HG03521 (cell line): ENCODE measurements around the gene CYP2R1.
"Not testable (repeated sequence)": the region's sequence is repeated elsewhere in the genome, so short reads cannot be mapped to it uniquely, and the experiment has no call there.

Source experiments
- ATAC-seq: cut with Tn5 transposase; IDR thresholded peaks from one replicate; pipeline ENCODE4 v1.9.1; 2021; ENCODE audit warnings: mild to moderate bottlenecking, moderate library complexity; ENCODE audit not compliant: unreplicated experiment

The CYP2R1 gene

DNA sequence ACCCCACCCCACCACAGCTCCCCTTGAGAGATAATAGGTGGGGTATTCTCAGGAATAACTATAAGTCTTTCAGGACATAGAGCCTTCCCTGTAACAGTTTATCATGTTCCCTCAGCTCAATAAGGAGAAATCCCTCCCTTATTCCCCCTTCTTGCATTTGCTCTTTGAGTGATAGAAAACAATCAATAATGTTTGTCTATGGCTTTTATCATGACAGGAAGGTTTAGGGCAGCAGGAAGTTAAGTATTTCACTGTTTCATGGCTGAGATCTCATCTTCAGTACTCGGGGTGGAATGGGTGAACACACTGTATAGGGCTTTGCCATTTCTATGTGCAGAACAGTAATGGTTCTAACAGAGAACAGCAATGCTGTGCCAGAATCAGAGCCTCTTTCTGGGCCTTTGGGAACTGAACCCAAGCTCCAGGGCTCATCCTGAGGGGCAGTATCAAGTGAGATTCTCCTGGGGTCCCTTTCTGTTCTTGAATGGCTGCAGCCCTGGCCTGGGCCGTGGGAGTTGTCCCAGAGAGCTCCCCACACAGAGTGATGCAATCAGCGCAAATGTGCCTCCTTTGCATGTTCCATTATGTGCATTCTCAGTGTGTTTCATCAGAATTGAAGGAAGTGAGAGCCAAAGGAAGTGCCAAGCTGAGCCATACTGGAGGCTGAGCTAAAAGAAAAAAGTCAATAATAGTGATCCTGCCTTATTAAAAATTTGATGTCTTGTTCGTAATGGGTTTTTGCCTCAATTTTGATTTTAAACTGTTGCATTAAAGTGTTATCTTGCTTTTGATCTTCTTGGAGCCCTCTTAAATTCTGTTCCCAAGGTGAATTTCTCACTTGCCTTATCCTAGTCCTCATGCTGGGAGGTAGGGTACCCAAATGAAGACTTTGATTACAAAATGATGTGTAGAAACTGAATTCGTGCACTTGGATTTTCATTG is 2.9 kb upstream of the CYP2R1 start:
- ATAC-seq, result no peak

DNA sequence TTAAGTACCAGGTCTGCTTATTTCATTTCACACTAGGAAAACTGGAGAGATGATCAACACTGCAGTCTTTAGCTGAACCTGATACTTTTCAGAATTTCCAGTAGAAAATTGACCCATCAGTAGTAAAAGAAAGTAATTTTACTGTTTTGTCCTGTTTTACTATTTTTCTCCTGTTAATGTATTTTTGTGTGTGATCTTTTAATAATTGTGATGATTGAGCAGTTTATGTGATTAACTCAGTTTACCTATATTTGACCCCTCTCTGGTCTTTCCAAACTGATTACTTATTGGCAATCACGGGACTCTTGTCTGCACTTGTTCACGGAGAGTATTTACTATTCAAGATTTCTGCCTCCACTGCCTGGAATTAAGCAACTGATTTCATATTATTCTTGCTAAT is 546 bp upstream of the CYP2R1 start:
- no peak for ATAC-seq

DNA sequence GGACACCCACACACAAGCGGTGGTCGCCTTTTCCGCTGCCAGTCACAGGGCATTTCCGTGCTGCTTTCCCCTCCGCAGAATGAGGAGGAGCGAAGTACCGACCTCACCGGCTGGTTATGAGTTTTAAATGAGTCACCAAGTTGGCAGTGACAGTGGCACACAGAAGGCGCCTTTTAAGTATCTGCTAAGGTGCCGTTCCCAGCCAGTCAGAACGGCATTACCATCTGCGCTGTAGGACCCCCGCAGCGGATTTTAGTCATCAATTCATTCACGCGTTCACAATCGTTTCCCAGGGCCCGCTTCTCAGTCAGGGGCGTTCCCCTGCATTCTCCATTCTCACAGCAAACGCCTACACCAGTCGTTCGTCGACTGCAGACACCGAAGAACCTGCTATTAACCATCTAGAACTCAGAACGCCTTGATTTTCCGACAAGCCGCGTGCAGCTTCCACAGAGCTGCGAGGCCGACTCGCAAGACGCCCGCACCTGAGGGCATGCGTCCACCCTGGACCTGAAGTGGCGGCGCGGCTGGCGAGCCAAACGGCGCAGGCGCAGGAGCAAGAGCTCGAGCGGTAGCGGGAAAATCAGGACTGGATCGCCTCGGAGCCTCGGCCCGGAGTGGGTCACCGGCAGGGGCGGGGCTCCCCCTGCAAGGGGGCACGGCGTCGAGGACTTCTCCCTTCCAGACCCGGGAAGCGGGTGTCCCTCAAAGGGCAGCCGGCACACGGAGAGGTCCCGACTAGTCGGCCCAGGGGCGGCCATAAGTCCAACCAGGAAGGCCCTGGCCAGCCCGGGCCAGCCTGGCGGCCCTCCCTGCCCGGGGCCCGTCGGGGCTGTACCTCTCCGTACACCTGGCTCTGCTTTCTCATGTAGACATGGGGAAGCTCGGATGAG is 642 bp downstream of the CYP2R1 start:
- ATAC-seq, result peak; percentile 45

DNA sequence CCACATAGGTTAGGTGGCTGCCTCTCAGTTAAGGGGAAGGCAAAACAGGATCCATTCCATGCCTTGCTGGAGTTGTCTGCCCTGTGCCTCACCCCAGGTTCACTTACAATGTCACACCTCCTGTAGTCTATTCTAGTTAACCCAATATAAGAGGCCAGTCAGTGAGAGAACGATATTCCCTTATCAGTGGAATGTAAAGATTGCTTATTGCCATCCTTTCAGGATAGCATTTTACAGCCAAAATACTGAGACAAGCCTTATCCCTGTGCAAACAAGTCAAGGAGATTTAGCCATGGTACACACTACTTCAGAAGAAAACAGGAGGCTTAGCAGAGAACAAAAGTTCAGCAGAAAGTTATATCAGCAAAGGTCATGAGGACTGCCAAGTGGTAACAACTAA is 5.5 kb downstream of the CYP2R1 start:
- no peak for ATAC-seq

DNA sequence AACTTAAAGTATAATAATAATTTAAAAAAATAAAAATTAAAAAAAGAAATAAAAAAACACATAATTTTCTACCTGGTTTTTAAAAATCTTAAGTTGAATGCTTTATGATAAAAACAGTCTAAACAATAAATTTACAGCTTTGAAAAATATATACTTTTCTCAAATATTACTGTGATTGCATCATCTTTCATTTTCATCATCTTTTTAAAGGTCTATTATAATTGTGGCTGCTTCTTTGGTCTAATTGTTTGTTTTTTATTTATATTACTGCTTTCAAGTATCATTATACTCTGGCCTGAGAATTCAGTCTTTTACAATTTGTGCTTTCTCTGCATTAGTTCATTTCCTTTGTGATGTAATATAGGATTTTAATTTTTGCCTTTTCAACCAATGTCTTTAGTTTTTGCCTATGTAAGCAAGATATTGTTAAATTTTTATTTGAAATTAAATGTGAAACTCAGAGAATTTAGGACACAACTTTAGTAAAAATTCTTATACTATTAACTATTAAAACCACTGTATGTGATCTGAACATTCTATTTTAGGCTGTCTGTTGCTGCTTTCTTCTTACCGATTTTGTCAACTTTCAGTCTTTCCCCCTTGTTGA is 7.3 kb downstream of the CYP2R1 start:
- ATAC-seq, result no peak

DNA sequence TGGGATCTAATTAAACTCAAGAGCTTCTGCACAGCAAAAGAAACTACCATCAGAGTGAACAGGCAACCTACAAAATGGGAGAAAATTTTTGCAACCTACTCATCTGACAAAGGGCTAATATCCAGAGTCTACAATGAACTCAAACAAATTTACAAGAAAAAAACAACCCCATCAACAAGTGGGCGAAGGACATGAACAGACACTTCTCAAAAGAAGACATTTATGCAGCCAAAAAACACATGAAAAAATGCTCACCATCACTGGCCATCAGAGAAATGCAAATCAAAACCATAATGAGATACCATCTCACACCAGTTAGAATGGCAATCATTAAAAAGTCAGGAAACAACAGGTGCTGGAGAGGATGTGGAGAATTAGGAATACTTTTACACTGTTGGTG is 8.3 kb downstream of the CYP2R1 start:
- not testable (repeated sequence) for ATAC-seq

DNA sequence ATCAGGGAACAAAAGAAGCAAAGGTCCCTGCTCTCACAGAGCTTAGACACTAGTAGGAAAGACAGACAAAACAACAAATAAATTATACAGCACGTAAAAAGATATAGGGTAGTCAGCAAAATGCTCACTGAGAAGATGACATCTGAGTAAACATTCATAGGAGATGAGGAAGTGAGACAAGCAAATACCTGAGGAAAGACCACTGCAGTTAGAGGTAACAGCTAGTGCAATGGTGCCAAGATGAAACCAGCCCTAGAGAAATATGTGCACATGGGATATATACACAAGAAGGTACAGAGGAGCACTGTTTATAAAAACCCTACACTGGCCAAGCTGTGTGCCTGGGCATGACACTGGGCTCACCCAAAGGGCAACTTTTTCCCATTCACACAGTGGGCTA is 9.8 kb downstream of the CYP2R1 start:
- no peak for ATAC-seq

DNA sequence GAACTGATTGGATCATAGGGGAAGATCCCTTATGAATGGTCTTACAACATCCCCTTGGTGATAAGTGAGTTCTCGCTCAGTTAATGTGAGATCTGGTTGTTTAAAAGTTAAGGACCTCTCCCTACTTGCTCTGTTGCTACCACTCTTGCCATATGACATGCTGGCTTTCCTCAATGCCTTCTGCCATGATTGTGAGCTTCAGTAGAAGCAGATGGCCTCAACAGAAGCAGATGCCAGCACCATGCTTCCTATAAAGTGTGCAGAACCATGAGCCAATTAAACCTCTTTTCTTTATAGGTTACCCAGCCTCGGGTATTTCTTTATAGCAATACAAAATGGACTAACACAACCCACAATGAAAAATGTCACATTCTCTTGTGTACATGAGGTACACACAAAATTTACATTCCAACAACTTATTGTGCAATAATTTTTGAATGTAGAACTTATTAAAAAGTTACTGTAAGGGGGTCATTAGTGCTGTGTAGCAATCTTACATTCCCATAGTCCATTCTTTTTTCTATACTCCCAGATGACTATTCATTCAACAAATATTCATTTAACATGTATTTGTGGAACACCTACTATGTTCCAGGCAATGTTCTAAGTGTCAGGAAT is 10.3 kb downstream of the CYP2R1 start:
- no peak for ATAC-seq

DNA sequence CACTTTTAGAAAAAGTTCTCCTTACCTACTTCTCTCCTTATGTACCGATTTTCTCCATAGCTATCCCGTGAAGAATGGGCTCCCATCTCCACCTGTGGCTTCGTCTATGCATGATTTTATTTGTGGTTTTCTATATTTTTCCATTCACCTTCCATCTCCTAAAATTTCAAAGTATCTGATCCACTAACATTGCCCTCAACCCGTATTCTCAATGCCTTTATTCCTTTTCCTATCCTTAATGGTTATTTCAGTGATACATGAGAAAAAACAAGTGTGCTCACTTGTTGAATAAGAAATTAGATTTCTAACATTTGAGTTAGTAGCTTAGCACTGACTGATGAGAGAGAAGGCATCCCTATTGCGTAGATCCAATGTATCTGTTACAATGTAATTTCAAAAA is 16.9 kb downstream of the CYP2R1 start:
- ATAC-seq, result no peak

DNA sequence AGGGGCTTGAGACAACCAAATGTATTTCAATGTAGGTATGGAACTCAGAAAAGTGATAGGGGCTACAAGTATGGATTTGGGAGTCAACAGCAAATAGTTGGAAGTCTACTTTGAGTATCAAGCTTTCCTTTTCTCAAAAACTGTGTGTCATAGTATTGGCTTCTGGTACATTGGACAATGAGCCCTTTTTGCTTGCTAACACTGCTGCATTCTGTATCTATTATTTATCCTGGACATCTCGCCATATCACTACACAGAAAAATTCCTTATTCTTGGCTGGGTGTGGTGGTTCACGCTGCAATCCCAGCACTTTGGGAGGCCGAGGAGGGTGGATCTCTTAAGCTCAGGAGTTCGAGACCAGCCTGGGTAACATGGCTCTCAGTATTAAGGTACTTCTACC is 18.4 kb downstream of the CYP2R1 start:
- ATAC-seq, result no peak

DNA sequence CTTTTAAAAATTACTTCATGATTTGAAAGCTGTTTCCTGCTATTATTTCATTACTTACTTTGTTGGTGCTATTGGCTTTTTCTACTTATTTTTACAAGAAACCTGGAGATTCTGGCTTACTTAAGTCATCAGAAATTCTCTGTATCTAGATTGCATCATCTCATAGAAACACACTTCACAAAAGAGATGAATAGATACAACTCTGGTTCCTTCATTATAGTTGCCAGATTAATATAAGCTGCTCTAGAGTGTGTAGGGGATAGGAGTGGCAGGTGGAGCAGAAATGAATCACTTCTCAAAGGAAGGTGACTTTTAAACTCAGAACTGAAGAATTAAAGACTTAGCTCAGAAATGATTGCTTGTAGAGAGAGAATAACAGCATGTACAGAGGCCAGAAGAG is 20.0 kb downstream of the CYP2R1 start:
- ATAC-seq, result no peak

DNA sequence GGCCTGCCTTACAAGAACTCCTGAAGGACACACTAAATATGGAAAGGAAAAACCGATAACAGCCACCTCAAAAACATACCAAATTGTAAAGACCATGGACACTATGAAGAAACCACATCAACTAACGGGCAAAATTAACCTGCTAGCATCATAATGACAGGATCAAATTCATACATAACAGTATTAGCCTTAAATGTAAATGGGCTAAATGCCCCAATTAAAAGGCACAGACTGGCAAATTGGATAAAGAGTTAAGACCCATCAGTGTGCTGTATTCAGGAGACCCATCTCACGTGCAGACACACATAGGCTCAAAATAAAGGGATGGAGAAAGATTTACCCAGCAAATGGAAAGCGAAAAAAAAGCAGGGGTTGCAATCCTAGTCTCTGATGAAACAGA is 28.3 kb downstream of the CYP2R1 start:
- ATAC-seq, result not testable (repeated sequence)

DNA sequence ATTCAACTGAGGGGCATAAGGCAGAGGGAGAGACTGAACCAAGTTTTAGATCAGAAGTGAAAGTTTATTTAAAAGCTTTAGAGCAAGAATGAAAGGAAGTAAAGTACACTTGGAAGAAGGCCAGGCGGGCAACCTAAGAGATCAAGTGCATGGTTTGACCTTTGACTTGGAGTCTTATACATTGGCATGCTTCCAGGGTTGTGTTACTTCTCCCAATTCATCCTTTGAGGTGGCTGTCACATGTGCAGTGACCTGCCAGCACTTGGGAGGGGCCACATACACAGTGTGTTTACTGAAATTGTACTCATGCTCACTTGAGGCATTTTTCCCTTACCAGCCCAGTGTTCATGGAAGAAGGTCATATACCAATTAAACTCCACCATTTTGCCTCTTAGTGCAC is 30.4 kb downstream of the CYP2R1 start:
- no peak for ATAC-seq

DNA sequence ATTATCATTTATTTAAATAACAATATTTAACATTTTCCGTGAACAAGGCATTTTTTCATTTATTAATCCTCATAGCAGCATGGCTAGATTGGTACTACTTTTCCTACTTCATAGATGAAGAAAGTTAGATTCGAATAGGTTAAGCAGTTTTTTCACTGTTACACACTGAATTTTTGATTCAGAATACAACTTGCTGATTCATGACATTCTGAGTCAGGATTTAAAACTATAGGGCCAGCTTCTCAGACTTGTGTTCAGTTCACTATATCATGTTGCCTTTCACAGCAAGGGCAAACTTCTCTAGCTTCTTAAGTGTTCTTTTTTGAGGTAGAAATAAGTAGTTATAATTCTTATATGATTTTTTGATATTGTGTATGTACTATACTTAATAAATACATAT is 31.5 kb downstream of the CYP2R1 start:
- ATAC-seq, result no peak

DNA sequence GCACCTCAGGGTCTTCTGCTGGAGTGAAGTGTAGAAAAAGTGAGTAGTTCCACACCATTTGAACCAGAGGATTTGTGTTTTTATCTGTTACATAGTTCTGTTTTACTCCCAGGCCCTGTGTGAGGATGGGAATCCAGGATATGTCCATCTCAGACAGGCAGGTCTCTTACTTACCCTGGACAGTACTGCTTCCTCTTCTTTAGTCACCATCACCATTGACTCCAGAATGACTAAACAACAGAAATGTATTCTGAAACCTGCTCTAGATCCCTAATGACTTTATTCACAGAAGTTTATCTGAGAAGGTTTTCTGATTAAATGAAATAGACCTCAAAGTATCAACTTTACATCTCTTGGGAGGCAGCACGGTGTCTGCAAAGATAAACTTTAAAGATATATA is 33.6 kb downstream of the CYP2R1 start:
- ATAC-seq, result no peak

DNA sequence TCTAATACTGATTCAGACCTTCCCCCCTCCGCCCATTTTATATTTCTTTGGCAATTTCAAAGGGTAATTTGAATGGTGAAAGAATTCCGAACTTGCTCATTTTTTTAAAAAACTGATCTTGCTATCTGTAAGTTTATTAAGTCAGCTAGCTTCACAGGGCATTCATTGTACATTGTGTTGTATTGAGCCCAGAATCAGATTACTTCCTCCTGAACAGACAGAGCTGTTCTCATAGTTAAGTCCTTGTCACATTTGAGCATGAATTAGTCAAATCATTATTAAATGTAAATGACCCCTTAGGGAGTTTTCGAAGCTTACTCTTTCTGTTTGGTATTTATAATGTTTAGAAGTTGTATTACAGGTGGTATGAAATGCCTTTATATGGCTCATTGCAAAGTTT is 34.4 kb downstream of the CYP2R1 start:
- ATAC-seq, result no peak

DNA sequence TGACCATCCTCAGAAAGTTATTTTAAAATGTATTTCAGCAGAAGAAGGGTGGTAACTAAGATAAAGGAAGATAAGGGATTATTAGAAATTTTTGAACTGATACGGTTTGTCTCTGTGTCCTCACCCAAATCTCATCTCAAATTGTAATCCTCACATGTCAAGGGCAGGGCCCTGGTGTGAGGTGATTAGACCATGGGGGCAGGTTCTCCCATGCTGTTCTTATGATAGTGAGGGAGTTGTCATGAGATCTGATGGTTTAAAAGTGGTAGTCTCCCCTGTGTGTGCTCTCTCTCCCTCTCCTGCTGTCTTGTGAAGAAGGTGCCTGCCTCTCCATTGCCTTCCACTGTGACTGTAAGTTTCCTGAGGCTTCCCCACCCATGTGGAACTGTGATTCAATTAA is 36.1 kb downstream of the CYP2R1 start:
- no peak for ATAC-seq

DNA sequence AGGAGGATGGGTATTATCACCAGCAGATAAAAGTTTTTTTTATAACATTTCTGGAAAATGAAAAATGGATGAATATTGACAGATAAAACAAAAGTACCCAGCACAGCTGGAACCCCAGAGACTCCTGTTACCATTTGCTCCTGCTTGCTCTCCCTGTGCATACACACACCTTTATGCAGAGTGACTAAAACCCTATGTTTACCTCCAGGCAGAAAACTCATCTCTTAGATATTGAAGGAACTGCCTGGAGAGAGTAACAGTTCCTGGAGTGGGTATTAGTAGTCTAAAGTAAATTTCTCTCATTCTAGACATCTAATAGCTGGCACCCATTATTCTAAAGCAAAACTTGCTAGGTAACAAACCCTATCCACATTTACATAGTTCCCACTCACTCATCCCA is 38.0 kb downstream of the CYP2R1 start:
- ATAC-seq, result no peak

DNA sequence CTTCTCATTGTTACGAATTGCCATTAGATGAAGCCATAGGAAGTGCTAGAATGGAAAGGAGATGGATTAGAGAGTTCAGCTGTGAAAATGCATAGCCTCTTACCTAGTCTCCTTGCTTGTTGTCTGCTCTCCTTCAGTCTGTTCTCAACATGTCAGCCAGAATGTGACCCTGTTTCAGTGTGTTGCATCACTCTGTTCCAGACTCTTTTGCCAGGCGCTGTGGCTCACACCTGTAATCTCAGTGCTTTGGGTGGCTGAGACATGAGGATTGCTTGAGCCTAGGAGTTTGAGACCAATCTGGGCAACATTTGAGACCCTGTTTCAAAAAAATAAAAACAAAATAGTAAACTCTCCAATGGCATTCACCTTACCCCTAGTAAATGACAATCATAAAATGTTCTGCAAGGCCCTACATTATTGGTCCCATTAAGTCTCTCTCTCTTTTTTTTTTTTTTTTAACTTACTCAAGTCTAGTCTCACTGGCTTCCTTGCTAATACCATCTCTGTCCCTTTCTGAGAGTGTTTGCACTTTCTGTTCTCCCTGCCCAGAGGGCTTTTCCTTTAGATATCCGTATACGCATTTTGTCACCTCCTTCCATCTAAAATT is 39.4 kb downstream of the CYP2R1 start:
- no peak for ATAC-seq

DNA sequence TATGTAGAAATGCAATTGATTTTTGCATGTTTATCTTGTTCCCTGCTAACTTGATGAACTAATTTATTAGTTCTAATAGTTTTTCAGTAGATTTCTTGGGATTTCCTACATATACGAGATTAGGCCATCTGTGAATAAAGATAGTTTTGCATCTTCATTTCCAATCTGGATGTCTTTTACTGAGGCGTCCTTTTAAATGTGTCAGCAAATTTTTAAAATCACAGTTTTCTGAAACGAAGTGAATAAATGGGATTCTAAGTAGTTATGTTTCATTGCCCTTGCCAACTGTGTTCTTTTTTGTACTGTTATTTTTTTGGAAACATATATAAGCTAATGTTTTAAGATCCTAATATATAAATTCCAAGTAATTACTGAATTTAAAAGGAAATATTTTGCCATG is 50.0 kb downstream of the CYP2R1 start:
- ATAC-seq, result no peak
